GM21529 (cell line): ENCODE measurements around the gene TTLL11.

Source experiments
- ATAC-seq: cut with Tn5 transposase; IDR thresholded peaks from one replicate; pipeline ENCODE4 v1.9.1; 2021; ENCODE audit not compliant: unreplicated experiment

Gene TTLL11

GRCh38 chr9:121819428-121820231, 273.5 kb downstream of the TTLL11 start:
- ATAC-seq, result no peak

DNA sequence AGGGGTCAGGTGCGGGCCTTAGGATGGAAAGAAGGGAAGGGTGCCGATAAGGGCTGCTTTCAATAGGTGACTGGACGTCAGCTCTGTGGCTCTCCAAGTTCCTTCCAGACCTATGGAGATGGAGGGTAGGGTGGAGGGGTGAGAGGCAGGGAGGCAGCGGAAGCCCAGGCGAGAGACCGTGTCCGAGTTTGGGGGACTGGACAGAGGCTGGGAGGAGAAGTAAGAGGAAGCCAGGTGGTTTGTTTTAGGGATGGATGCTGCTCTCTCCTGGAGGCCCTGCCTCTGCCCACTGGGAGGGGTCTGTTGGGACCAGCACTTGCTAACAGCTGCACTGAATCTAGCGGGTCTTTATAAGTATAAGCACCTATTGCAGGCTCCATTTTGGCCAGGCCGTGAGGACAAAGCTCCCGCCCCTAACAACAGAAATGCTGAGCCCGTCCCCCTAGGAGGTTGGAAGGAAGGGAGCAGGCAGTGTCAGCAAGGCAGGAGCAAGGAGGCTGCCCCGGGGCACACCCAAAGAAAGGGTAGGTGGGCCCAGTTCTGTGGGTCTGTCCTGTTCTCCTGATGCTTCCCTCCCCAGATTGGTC, 274.2 kb downstream of the TTLL11 start:
- ATAC-seq, result no peak

- ATAC-seq, result no peak
Measured at GRCh38 chr9:121818016-121818661, 275.0 kb downstream of the TTLL11 start.

- ATAC-seq, result no peak
Measured at GRCh38 chr9:121817476-121817875, 275.6 kb downstream of the TTLL11 start.

GRCh38 chr9:121816845-121817450, 276.2 kb downstream of the TTLL11 start:
- no peak for ATAC-seq

DNA sequence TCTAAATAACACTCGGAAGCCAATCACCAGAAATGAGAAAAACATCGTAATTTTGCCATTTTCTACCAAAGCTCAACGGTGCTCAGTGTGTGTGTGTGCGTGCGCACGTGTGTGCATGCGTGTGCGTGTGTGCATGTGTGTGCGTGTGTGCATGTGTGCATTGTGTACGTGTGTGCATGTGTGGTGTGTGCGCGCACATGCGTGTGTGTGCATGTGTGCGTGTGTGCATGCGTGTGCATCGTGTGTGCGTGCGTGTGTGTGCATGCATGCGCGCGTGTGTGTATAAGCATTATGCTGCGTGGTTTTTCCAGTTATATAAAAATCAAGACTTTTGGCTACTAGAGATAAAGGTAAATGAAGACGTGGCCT, 276.7 kb downstream of the TTLL11 start:
- ATAC-seq, result no peak

- no peak for ATAC-seq
Measured at GRCh38 chr9:121815546-121816448, 277.3 kb downstream of the TTLL11 start.

DNA sequence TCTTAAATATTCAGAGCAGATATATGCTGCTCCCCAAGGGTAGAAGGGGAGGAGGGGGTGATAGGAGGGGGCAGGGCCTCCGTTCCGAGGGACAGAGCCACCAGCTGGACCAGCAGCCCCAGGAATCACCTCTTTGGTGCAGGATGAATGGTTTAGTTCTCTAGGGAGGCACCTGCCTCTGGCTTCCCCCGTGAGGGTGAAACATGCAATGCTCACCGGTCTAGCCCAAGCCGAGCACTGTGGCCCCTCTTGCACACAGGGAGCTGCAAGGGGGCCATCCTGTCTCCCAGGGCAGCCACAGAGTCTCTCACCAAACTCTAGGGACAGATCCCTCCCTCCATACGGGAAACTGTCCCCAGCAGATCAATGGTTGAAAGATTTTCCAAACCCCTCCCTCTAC, 278.0 kb downstream of the TTLL11 start:
- ATAC-seq, result no peak

DNA sequence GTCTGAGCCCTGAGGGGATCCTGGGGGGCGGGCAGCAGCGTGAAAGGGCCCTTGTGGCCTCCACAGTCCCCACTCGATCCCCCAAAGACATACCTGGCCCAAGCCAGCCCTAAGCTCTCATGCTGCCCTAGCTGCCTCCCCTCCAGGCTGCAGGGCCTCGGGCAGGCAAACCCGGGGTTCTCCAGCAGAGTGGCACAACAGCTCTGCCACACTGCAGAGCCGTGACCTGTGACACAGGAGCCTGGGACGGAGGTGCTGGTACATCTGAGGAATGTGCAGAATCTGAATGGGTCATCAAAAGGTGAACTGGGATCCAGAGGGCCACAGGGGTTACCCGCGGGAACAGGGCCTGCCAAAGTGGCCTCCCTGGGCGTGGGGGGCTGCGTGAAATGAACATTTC, 278.5 kb downstream of the TTLL11 start:
- no peak for ATAC-seq

GRCh38 chr9:121813519-121814210, 279.4 kb downstream of the TTLL11 start:
- no peak for ATAC-seq

DNA sequence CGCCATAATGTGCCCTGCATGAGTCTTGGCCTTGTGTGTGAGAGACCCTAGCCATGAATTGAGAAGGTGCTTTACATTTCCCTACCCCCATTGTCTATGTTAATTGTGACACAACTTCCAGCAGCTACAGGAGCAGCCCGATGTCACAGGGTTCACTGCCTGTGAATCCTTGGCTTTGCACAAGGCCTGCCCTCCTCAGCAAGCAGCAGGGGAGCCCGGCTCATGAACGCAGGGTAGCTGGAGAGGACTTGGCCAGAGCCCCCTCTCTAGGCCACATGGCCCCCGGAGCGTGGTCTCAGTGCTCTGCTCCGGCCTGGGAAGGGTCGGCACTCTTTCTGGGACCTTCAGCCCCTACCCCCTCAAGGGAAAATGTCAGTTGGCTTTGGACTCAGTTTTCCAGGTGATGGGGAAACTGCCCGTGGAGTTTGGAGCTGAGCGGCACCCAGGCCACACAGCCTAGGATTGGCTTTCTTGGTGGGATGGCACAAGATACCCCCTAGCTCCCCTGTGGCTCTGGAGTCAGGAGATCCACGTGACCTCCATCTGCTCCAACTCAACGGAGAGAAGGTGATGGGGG, 280.9 kb downstream of the TTLL11 start:
- ATAC-seq, result no peak

DNA sequence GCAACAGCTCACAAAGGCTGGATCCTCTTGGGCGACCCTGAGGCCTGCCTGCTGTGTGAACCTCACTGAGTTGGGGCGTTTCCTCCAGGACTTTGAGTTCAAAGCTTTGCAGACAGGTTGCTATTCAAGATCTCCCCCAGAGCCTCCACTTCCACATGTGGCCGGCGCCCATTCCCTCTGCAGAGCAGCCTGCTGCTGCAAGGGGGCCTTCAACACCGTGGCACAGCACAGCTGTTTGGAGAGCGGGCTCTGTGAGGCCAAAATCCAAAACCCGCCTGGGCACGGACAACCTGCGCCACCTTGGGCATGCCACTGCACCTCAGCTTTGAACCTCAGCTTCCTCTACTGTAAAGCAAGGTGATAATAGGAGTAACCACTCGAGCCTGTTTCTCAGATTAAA, 281.4 kb downstream of the TTLL11 start:
- ATAC-seq, result no peak

DNA sequence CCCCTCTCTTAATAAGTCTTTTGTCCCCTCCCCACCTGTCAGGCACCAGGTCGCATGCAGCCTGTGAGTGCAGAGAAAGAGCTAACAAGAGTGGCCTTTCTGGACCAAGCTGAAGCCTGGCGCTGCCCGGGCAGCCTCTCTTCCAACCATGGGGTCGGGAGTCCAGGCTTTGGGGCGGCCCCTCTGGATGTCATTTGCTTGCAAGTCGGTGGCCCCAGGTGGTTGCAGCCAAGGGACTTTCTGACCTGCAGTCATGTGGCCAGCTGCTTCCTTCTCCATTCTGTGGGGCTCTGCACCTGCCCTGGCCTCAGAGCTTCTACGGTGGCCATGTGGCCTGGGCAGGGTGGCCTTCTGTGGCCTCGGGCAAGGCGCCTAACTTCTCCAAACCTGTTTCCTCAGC, 282.0 kb downstream of the TTLL11 start:
- ATAC-seq, result no peak

GRCh38 chr9:121810489-121810888, 282.6 kb downstream of the TTLL11 start:
- no peak for ATAC-seq

- no peak for ATAC-seq
Measured at GRCh38 chr9:121809356-121810050, 283.6 kb downstream of the TTLL11 start.

DNA sequence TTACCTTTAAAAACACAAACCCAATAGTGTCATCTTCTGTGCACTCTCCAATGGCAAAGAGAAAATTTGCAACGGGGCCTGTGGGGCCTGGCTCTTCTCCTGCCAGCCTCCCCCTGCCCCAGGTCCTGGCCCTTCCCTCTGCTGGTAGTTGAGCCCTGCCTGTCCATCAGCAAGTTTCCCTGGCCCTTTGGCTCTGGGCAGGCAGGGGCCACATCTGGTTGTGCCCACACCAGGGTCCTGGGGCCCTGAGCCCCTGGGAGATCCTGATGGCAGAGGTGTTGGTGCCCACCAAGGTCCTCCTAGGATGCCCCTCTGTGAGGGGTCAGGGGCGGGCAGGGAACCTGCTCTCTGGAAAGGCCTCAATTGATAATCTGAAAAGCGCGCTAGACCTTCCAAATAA, 284.3 kb downstream of the TTLL11 start:
- no peak for ATAC-seq

GRCh38 chr9:121807823-121808278, 285.3 kb downstream of the TTLL11 start:
- no peak for ATAC-seq

DNA sequence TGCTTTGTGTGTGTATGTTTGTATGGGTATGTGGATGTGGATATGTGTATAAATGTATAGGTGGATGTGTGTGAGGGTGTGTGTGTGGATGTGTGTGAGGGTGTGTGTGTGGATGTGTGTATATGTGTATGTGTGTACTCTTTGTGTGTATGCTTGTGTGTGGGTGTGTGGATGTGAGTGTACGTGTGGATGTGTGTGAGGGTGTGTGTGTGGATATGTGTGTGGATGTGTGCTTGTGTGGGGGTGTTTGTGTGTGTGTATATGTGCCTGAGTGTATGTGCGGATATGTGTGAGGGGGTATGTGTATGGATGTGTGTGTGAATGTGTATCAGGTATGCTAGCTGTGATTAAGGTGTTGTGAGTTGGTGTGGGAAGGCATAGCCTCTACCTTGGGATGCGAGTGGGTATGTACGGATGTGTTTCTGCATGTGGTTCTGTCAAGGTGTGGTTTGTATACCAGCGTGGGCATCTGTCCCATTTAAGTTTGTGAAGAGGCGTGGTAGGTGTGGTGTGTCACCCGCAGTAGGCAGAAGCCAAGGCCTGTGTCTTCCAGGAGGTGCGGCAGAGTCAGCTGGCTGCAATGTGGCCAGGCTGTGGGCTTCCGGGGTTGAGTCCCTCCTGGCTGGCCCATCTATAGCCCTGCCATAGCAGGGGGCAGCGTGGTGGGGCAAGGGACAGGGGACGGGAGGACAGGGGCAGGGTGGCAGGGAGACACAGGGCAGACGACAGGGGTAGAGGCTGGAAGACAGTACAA, 285.9 kb downstream of the TTLL11 start:
- no peak for ATAC-seq

DNA sequence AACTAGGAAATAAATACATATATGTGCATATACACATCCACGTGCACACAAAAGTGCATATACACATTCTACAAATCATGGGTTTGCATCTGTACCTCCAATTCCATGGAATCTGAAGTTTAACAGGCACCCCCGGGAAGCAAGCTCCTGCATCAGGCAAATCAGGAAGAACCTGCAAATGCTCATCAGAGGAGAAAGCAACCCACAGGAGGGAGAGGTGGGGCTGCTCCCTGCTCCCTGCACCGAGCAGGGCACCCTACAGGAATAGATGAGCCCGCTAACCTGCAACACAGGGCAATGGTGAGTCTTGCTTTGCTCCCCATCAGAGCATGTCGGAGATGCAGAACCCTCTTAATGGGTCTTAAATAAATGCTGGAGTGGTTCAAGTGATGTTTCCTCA, 290.4 kb downstream of the TTLL11 start:
- no peak for ATAC-seq
